ENCODE measurements around the gene KEAP1.

Gene KEAP1

DNA sequence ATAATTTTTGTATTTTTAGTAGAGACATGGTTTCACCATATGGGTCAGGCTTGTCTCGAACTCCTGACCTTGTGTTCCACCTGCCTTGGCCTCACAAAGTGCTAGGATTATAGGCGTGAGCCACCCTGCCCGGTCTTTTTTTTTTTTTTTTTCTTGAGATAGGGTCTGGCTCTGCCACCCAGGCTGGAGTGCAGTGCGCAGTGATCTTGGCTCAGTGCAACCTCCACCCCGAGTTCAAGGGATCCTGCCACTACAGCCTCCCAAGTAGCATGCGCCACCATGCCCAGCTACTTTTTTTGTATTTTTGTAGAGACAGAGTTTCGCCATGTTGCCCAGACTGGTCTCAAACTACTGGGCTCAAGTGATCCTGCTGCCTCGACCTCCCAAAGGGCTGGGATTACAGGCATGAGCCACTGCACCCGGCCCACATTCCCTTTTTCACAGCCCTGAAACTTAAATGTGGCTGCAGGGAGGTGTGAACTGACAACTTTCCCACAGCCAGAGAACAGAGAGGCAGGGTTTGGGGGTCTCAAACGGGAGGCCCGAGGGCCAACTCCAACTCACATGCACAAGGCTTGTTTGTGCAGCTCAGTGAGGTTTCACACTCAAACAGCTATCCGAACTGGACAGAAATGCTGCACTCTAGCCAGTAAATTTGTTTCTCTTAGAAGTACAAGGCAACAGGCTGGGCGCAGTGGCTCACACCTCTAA lies 18.5 kb upstream of the KEAP1 start:
- FAIRE-seq (no peak), DNase-seq (ENCODE audit: insufficient read length) (no peak)
- TF ChIP-seq TAF1 (IDR thresholded peaks at IDR 0.05; ENCODE audit: borderline replicate concordance, low read depth, low read length) (no peak), POLR2A (IDR thresholded peaks at IDR 0.05; ENCODE audit: low read depth, low read length) (no peak), POLR2AphosphoS5 (IDR thresholded peaks at IDR 0.05; ENCODE audit: low read depth, low read length) (no peak)

DNA sequence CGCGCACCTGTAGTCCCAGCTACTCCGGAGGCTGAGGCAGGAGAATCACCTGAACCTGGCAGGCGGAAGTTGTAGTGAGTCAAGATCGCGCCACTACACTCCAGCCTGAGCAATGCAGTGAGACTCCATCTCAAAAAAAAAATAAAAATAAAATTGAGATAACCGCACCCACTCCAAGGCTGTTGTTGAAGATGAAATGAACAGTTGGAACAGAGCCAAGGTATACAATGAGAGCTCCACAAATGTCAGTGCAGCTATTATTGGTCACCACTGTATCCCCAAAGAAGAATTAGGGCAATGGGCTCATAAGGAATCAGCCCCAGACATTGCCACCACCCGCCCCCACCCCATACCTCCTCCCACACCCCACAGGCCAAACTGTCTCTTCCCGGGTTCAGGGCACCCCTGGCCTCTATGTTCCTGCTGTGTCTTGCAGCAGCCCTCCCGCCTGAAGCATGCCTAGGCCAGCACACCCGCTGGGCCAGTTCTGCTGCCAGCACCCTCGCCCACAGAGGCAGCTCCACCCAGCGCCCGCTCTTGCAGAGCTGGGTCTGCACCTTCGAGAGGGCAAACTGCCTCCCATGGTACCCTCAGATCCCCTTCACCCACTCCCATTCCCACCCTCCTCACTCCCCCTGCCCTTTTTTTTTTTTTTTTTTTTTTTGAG lies 17.6 kb upstream of the KEAP1 start:
- no peak for FAIRE-seq
- no peak for DNase-seq (ENCODE audit: insufficient read length)
- no peak for TF ChIP-seq TAF1 (IDR thresholded peaks at IDR 0.05; ENCODE audit: borderline replicate concordance, low read depth, low read length)

- no peak for TF ChIP-seq TAF1 (IDR thresholded peaks at IDR 0.05; ENCODE audit: borderline replicate concordance, low read depth, low read length)
- no peak for TF ChIP-seq POLR2A (IDR thresholded peaks at IDR 0.05; ENCODE audit: low read depth, low read length)
- no peak for TF ChIP-seq POLR2AphosphoS5 (IDR thresholded peaks at IDR 0.05; ENCODE audit: low read depth, low read length)
- no peak for FAIRE-seq
- no peak for DNase-seq (ENCODE audit: insufficient read length)
These were observed 16.3 kb upstream of the KEAP1 start for GRCh38 chr19:10519421-10519820.

DNA sequence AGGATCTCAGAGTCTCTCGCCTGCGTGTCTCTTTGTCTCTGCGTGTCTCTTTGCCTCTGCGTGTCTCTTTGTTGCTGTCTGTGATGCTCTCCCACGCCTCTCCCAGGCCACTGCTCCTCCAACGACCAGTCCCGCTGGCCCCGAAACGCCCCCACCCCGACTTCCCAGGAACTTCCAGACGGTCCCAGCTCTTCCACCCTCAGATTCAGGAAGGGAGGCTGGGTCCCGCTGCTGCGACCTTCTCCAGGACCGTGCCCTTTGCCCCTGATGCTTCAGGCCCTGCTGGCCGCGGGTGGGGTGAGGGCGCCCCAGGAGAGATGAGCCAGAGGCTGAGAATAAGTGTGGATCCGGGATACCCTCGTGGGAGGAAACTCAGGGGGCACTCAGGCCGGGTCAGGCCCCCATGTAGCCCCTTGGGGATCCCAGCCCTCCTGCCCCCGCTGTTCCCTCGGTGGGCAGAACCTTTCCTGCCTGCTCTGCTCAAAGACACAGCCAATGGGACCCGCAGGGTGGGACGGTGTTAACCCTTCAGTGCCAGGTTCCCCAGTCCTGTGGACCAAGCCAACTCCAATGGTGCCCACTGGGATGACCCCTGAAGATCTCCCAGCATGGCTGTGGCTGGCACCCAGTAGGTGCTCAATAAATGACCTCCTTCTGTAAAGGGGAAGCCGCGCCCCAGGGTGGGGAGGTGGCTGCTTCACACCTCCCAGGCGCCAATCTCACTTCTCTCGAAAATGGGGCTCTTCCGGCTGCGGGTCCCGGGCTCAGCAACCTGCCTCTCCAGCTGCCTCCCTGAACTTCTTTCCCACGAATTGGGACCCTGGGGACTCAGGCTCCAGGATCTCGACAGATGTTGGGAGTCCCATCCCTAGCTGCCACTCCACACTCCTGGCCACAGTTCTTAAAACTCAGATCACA lies 15.5 kb upstream of the KEAP1 start:
- DNase-seq (ENCODE audit: insufficient read length): no peak
- no peak for FAIRE-seq
- no peak for TF ChIP-seq TAF1 (IDR thresholded peaks at IDR 0.05; ENCODE audit: borderline replicate concordance, low read depth, low read length)
- no peak for TF ChIP-seq POLR2A (IDR thresholded peaks at IDR 0.05; ENCODE audit: low read depth, low read length)

DNA sequence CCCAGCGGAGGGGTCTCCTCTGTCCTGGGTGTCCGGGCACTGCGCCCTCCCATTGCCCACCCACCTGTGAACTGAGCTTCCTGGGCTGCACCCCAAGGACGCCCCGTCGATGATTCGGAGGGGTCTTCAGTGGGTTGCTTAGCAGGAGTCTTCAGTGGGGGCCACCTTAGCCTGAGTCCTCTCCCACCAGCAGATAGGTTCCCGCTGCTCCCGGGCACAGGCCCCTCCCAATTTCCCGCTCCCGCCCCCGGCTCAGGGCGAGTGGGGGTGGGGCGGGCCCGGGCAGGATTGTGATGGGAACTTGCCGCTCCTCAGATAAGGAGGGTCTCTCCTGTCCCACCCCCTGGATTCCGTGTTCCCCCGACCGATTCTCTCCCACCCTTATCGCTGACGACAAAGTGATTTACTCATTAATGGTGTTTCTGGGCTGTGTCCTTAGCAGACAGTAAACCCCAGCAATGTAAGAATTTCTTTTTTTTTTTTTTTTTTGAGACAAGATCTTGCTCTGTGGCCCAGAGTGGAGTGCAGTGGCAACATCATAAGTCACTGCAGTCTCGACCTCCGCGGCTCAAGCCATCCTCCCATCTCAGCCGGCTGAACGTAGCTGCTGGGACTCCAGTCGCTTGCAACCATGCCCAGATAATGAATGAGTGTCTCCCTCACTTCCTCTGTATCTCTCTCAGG lies 14.7 kb upstream of the KEAP1 start:
- TF ChIP-seq POLR2A (IDR thresholded peaks at IDR 0.05; ENCODE audit: low read depth, low read length) (no peak), TAF1 (IDR thresholded peaks at IDR 0.05; ENCODE audit: borderline replicate concordance, low read depth, low read length) (no peak), POLR2AphosphoS5 (IDR thresholded peaks at IDR 0.05; ENCODE audit: low read depth, low read length) (no peak)
- DNase-seq (ENCODE audit: insufficient read length): no peak
- no peak for FAIRE-seq

DNA sequence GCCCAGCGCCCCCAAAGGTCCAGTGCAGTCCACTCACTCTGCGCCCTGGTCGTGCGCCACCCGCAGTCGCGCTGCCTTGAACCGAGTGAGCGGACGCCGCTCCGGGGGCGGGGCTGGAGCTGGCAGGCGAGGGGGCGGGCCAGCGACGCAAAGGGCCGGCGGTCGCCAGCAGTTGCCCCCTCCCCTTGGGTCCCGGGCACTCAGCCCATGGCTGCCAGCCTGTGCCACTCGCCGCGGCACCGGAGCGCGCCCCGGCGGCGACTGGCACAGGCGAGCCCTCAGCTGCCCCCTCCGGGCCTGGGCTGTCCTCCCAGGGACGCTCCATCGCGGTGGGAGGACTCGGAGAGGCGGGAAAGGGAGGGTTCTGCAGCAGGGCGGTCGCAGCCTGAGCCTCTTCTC lies 14.2 kb upstream of the KEAP1 start, which contains the start of gene S1PR5:
TSS of gene S1PR5 (minus strand) at position 87 of the 399 bp plus-strand sequence. CDS start 2,436 bp downstream, outside the sequence.
- FAIRE-seq (no peak), DNase-seq (ENCODE audit: insufficient read length) (no peak)
- TF ChIP-seq POLR2A (IDR thresholded peaks at IDR 0.05; ENCODE audit: low read depth, low read length) (no peak), POLR2AphosphoS5 (IDR thresholded peaks at IDR 0.05; ENCODE audit: low read depth, low read length) (no peak), TAF1 (IDR thresholded peaks at IDR 0.05; ENCODE audit: borderline replicate concordance, low read depth, low read length) (no peak)

- FAIRE-seq: no peak
- no peak for DNase-seq (ENCODE audit: insufficient read length)
- TF ChIP-seq POLR2A (IDR thresholded peaks at IDR 0.05; ENCODE audit: low read depth, low read length) (no peak), TAF1 (IDR thresholded peaks at IDR 0.05; ENCODE audit: borderline replicate concordance, low read depth, low read length) (no peak), POLR2AphosphoS5 (IDR thresholded peaks at IDR 0.05; ENCODE audit: low read depth, low read length) (no peak)
These were observed 13.6 kb upstream of the KEAP1 start for GRCh38 chr19:10516671-10517286.

DNA sequence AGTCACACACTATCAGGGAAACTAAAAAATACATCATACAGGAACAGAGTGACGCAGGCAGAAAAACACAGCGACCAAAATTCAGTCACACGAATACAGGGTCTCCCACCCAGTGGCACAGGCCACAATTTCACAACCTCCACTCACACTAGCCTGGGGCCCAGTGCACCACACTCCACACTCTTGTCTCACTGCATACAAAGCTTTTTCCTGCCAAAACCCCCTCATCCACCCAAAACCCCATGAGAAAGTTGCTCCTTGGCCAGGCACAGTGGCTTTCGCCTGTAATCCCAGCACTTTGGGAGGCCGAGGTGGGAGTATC lies 12.9 kb upstream of the KEAP1 start:
- FAIRE-seq (no peak), DNase-seq (ENCODE audit: insufficient read length) (no peak)
- TF ChIP-seq POLR2AphosphoS5 (IDR thresholded peaks at IDR 0.05; ENCODE audit: low read depth, low read length) (no peak), POLR2A (IDR thresholded peaks at IDR 0.05; ENCODE audit: low read depth, low read length) (no peak), TAF1 (IDR thresholded peaks at IDR 0.05; ENCODE audit: borderline replicate concordance, low read depth, low read length) (no peak)

DNA sequence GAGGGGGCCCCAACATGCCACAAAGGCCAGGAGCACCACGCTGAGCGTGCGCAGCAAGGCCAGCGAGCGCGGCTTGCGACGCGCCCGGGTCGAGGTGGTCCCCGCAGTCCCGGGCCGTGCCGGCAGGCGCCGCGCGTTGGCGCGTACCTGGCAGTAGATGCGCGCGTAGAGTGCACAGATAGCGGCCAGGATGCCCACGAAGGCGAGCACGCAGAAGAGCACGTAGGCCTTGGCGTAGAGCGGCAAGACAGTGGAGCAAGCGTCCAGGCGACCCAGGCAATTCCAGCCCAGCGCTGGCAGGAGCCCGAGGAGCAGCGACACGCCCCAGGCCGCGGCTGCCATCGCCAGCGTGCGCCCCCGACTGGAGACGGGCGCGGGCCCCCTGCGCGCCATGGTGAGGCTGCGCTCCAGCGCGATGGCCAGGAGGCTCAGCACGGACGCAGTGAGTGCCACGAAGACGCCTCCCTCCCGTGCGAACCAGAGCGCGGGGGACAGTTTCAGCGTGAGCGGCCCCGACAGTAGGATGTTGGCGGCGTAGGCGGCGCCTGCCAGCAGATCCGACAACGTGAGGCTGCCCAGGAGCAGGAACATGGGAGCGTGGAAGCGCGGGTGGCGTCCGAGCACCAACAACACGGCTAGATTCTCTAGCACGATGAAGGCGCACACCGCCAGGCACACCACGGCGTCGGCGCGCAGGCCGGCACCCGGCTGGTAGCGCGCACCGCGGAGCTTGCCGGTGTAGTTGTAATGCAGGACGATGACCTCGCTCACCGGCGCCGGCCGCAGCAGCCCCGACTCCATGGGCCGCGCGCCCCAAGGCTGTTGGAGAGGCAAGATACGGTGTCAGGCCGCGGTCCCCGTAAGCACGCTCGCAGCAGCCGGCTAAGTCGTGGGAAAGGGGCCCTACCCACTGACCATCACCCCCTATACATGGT lies 11.3 kb upstream of the KEAP1 start:
- DNase-seq (ENCODE audit: insufficient read length) (no peak), FAIRE-seq (no peak)
- no peak for TF ChIP-seq POLR2AphosphoS5 (IDR thresholded peaks at IDR 0.05; ENCODE audit: low read depth, low read length)
- TF ChIP-seq TAF1 (IDR thresholded peaks at IDR 0.05; ENCODE audit: borderline replicate concordance, low read depth, low read length): no peak
- TF ChIP-seq POLR2A (IDR thresholded peaks at IDR 0.05; ENCODE audit: low read depth, low read length): no peak

DNA sequence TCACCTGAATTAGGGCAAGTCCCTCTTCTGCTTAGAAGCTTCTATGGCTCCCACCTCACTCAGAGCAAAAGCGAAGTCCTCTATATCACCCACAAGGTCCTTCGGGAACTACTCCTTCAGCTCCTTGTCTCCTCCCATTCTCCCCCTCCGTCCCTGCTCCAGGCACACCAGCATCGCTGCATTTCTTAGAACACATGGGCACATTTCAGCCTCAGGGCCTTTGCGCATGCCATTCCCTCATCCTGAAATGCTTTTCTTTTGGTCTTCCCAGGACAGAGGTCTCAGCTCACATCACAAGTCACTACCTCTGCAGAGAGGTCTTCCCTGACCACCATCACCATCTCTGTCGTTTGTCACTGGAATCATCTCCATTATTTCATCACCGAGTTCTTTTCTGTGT lies 10.1 kb upstream of the KEAP1 start:
- no peak for DNase-seq (ENCODE audit: insufficient read length)
- TF ChIP-seq POLR2AphosphoS5 (IDR thresholded peaks at IDR 0.05; ENCODE audit: low read depth, low read length) (no peak), POLR2A (IDR thresholded peaks at IDR 0.05; ENCODE audit: low read depth, low read length) (no peak), TAF1 (IDR thresholded peaks at IDR 0.05; ENCODE audit: borderline replicate concordance, low read depth, low read length) (no peak)
- no peak for FAIRE-seq
